GM12801 (cell line): ENCODE data around the gene TDRD9.

Experiments
- TF ChIP-seq, protein P1 (sequence below): IDR thresholded peaks from one replicate; pipeline ENCODE4 v1.5.1; 2011; ENCODE audit warnings: control low read depth; ENCODE audit not compliant: insufficient read length; ENCODE audit errors: extremely low read depth

Gene TDRD9

DNA sequence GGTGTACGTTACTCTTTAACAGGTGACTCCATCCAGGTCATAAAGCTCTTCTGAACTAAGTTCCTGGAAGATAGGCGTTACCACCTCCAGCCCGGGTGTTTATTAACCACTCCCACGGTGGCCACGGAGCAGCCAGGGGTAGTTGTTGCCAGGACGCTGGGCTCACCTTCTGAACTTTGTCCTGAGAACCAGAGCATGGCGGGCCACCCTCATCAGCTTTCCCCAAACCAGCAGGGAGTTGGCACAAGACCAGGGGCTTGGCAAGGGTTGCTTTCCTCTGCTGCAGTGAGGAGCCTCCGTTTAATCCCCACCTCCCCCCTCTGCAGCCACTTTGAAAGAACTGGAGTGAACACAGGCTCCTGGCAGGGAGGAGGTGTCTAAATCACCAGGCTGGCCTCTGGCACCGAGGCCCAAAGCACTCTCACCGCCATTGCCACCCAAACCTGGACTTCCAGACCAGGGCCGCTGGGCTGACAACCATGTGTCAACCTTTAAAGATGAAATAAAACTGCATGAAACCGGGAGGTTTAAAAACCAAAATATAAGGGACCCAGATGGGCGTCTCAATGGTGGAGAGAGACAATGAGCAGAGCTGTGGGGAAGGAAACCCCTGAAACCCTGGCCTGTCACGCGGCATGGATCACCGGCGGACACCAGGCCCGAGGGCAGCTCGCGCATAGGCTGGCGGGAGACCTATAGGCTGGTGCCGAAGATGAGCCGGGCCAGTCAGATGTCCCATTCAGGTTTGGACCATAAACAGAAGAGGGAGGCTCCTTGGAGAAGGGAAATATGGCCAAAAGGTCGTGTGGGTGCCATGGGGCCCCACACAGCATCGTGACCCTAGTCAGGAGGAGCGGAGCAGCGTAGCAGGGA, 30.9 kb upstream of the TDRD9 start:
- TF ChIP-seq, protein P1, sequence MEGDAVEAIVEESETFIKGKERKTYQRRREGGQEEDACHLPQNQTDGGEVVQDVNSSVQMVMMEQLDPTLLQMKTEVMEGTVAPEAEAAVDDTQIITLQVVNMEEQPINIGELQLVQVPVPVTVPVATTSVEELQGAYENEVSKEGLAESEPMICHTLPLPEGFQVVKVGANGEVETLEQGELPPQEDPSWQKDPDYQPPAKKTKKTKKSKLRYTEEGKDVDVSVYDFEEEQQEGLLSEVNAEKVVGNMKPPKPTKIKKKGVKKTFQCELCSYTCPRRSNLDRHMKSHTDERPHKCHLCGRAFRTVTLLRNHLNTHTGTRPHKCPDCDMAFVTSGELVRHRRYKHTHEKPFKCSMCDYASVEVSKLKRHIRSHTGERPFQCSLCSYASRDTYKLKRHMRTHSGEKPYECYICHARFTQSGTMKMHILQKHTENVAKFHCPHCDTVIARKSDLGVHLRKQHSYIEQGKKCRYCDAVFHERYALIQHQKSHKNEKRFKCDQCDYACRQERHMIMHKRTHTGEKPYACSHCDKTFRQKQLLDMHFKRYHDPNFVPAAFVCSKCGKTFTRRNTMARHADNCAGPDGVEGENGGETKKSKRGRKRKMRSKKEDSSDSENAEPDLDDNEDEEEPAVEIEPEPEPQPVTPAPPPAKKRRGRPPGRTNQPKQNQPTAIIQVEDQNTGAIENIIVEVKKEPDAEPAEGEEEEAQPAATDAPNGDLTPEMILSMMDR: no peak

DNA sequence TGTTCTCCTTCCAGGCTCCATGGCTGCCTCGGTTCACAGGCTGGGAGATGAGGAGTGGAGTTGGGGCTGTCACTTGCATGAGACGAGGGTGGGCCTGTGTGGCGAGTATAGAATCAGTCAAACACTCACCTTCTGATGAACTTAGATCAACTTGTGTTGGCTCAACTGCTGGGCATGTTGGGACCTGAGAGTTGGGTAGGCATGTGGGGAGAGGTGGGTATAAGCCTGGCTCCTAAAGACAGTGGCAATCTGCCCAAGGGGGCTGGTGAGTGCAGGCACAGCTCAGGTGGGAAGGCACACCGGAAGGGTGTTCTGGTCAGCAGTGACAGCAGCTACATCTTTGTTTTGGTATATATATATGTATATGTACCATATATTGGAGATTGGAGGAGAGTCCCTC, 30.1 kb upstream of the TDRD9 start:
- TF ChIP-seq, protein P1: no peak

- TF ChIP-seq, protein P1: no peak
Measured at GRCh38 chr14:103898711-103899110, 29.5 kb upstream of the TDRD9 start.

- TF ChIP-seq, protein P1: no peak
Measured at GRCh38 chr14:103899316-103899715, 28.9 kb upstream of the TDRD9 start.

DNA sequence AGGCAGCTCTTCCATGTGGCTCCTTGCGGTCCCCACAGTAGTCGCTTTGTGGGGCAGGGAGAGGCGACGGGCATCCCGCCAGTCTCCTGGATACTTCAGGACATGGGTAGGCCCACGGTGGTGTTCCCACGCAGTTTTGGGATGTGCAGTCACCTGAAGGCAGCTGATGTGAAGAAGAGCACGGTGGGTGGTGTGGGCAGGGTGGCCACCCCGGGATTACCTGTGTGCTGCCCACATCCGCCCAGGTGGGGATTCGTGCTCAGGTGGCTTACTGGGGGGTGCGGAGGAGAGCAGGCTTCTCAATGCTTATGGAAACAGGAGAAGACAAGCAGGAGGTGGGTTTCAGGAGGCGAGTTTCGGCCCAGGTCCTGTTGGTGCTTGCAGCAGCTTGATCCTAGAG, 28.4 kb upstream of the TDRD9 start:
- TF ChIP-seq, protein P1: no peak

- TF ChIP-seq, protein P1: no peak
Measured at GRCh38 chr14:103904493-103905107, 23.7 kb upstream of the TDRD9 start.

DNA sequence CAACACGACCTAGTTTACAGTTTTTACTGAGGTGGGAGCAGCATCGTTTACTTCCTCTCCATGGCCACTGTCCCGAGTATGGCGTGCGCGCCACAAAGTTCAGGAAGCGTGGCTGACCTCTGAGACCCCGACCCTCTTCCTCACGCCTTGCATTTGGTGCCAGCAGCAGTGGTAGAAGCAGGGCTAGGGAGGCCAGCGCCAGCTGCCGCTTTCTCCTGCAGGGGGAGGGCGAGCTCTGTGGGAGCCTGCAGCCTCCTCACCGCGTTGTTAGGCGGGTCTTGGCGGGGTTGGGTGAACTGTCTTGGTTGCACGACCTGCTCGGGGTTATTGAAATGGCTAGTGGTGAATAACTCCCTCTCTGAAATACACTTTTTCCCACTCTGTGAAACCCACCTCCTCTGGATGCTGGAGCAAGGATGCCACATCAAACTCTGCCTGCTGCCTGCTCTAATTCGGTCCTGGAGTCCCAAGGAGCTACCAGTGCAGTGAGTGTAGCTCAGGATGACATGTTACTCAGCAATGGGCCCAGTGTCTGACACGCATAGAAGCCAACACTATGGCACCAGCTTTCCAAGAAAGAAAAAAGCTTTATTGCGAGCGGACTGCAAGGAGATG, 22.3 kb upstream of the TDRD9 start:
- TF ChIP-seq, protein P1: no peak
